B cell (primary cell): ENCODE measurements around the gene SEMA3E. TPM values are rescaled to one million over a fixed set of nuclear protein-coding genes. Genes with fewer than 3 reads are reported as not detected.

Source experiments
- ATAC-seq: fragments of 200-7000 bp; cut with Tn5 transposase; one replicate; pipeline ENCODE4 v1.10.0; 2021; ENCODE audit warnings: low read depth, mild to moderate bottlenecking, moderate number of reproducible peaks, moderate library complexity
- CTCF ChIA-PET: fragments of 350-600 bp; sonication (Branson Sonifier 250); formaldehyde crosslinking; loops from one replicate; lab custom pipeline; 2021; ENCODE audit warnings: antibody characterized with exemption, inconsistent platforms; lab: Charles Lee
- POLR2A ChIA-PET: fragments of 350-600 bp; sonication (Branson Sonifier 250); formaldehyde crosslinking; loops from one replicate; lab custom pipeline; 2021; ENCODE audit warnings: antibody characterized with exemption; lab: Charles Lee
- DNase-seq: peaks from one replicate; pipeline ENCODE4 v3.0.0; 2013
- H2AFZ ChIP-seq: 2 replicates; pipeline ENCODE4 v1.6.1; 2012; ENCODE audit warnings: mild to moderate bottlenecking, low read depth, low read length; ENCODE audit not compliant: insufficient read depth, poor library complexity, severe bottlenecking
- H3K27ac ChIP-seq, 2 donors: 1 replicate in 1 of 2; 2 replicates in 1 of 2; pipeline ENCODE4 v1.5.1; 2012 to 2013; ENCODE audit warnings: low read length in 2 of 2, mild to moderate bottlenecking in 2 of 2, moderate library complexity in 1 of 2
- H3K27me3 ChIP-seq, 4 experiments: fragments of 200-600 bp in 1 of 4; sonication (generic) in 1 of 4; replicated peaks in 1 of 4; 1 replicate in 2 of 4; 2 replicates in 2 of 4; pipeline versions ENCODE4 v1.6.1 to v1.7.0; 2013 to 2016; ENCODE audit warnings: low read length in 3 of 4, mild to moderate bottlenecking in 2 of 4, mixed read lengths in 1 of 4, moderate library complexity in 1 of 4; ENCODE audit not compliant: insufficient read depth in 4 of 4, control insufficient read depth in 3 of 4; ENCODE audit errors: control extremely low read depth in 1 of 4
- H3K36me3 ChIP-seq, 2 experiments: replicated peaks in 1 of 2; 1 replicate in 1 of 2; 2 replicates in 1 of 2; pipeline versions ENCODE4 v1.6.1 to v1.7.1; 2013; ENCODE audit warnings: low read length in 1 of 2; ENCODE audit not compliant: insufficient read depth in 2 of 2, control insufficient read depth in 1 of 2; ENCODE audit errors: control extremely low read depth in 1 of 2, extremely low read depth in 1 of 2
- H3K4me1 ChIP-seq, 2 donors: fragments of 200-600 bp in 1 of 2; sonication (generic) in 1 of 2; 1 replicate in 1 of 2; 2 replicates in 1 of 2; pipeline versions ENCODE4 v1.5.1 to v1.6.1; 2013 to 2017; ENCODE audit warnings: low read length in 2 of 2; ENCODE audit not compliant: control insufficient read depth in 2 of 2, insufficient read depth in 2 of 2
- H3K4me2 ChIP-seq: replicated peaks from 2 replicates; pipeline ENCODE3; 2012; ENCODE audit warnings: mild to moderate bottlenecking, low read depth, low read length; ENCODE audit not compliant: poor library complexity, severe bottlenecking
- H3K4me3 ChIP-seq, 5 experiments: fragments of 200-600 bp in 1 of 5; sonication (generic) in 1 of 5; 1 replicate in 3 of 5; 2 replicates in 2 of 5; pipeline versions ENCODE4 v1.5.1 to v1.7.0; 2011 to 2016; ENCODE audit warnings: low read length in 4 of 5, mild to moderate bottlenecking in 4 of 5, low read depth in 2 of 5, control low read depth in 1 of 5, moderate library complexity in 1 of 5; ENCODE audit not compliant: insufficient read depth in 1 of 5; ENCODE audit errors: control extremely low read depth in 1 of 5, extremely low read depth in 1 of 5
- H3K79me2 ChIP-seq: fragments of 200-600 bp; sonication (generic); one replicate; pipeline ENCODE4 v1.6.0; 2016; ENCODE audit warnings: low read length; ENCODE audit not compliant: control insufficient read depth, insufficient read depth
- H3K9ac ChIP-seq: fragments of 200-600 bp; sonication (generic); 2 replicates; pipeline ENCODE4 v1.6.1; 2017; ENCODE audit warnings: mild to moderate bottlenecking, low read length, moderate library complexity
- H3K9me3 ChIP-seq, 3 donors: one replicate each; pipeline versions ENCODE4 v1.6.1 to v1.7.1; 2013; ENCODE audit warnings: low read length in 2 of 3; ENCODE audit not compliant: control insufficient read depth in 2 of 3, insufficient read depth in 1 of 3; ENCODE audit errors: control extremely low read depth in 1 of 3
- H4K20me1 ChIP-seq: 2 replicates; pipeline ENCODE4 v1.6.0; 2012; ENCODE audit warnings: mild to moderate bottlenecking, low read length; ENCODE audit not compliant: insufficient read depth, control insufficient read depth, poor library complexity, severe bottlenecking
- H3K27ac Mint-ChIP-seq: one replicate; pipeline ENCODE4 v1.8.0; 2021; ENCODE audit warnings: mixed read lengths
- H3K27me3 Mint-ChIP-seq: one replicate; pipeline ENCODE4 v1.8.0; 2021; ENCODE audit warnings: mixed read lengths
- H3K4me1 Mint-ChIP-seq: one replicate; pipeline ENCODE4 v1.8.0; 2021; ENCODE audit warnings: mixed read lengths
- H3K4me3 Mint-ChIP-seq: one replicate; pipeline ENCODE4 v1.8.0; 2021; ENCODE audit warnings: mixed read lengths
- H3K9me3 Mint-ChIP-seq: one replicate; pipeline ENCODE4 v1.8.0; 2022; ENCODE audit warnings: mixed read lengths; ENCODE audit not compliant: insufficient read depth
- EZH2 ChIP-seq: IDR thresholded peaks from 2 replicates; pipeline ENCODE4 v1.6.1; 2012; ENCODE audit warnings: borderline replicate concordance, low read depth, mild to moderate bottlenecking, moderate library complexity, low read length; ENCODE audit not compliant: insufficient read depth, poor library complexity, severe bottlenecking
- WGBS: methylation state at CpG from one replicate; pipeline ENCODE4 v1.1.5; 2013; ENCODE audit warnings: missing lambda C conversion rate; ENCODE audit not compliant: insufficient coverage; 5-methylcytosine and 5-hydroxymethylcytosine counted together
- intact Hi-C: fragments of 100-400 bp; cut with micrococcal nuclease; formaldehyde crosslinking; loops from one replicate; pipeline ENCODE4 v1.10.0; 2022
- polyA plus RNA-seq: library from polyadenylated mRNA; depleted of rRNA; stranded (reverse); fragments of >200 nt; gene quantifications from 2 replicates; pipeline ENCODE4 v1.2.3, GENCODE V29; 2012
- total RNA-seq, 2 donors: library from RNA; stranded (reverse); fragments of 120-200 nt in 1 of 2; gene quantifications; 1 replicate in 1 of 2; 2 replicates in 1 of 2; pipeline versions ENCODE4 v1.2.3 to v1.2.4, GENCODE V29; 2013 to 2022
- TF ChIP-seq, protein P1 (sequence below): fragments of 200-600 bp; IDR thresholded peaks from one replicate; pipeline ENCODE4 v1.8.0; 2022; ENCODE audit warnings: antibody characterized with exemption, mild to moderate bottlenecking

SEMA3E gene
- total and polyA plus RNA-seq, 2 donors (not counting 1 experiment from before 2014, with no cell fraction given), result not detected

DNA sequence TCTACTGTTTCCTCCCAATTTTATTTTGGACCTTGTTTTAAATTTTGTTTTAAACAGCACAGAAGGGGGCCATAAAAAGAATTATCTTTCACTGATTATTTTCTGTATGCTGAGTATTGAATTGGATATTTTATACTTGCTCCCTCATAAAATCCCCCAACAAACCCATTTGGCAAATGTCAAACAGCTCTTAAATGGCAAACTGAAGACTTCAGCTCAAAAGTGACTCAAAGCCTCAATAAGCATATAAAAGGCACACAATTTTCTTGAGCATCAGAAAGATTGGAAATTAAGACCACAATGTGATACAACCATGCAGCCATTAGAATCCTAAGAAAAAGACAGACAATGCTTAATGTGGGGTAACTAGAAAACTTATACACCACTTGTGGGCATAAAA is 199.2 kb downstream of the SEMA3E start:
- CTCF ChIA-PET, result no interaction called here

DNA sequence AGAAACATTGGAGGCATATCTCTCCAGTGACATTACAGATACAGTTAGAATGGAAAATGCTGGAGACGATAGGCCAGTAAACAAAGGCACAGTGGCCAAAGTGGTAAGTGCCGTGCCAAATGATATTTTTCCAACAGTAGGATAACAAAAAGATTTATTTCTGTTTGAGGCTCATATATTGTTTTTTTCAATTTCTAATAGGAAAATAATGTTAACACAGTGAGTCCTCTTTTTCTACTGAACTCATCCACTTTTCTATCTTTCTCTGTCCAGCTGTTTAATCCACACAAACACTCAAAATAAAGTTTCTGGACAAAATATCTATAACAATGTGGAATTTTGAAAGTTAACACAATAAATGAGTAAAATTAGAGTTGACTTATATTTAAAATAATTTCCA is 201.3 kb downstream of the SEMA3E start:
- H3K9me3 Mint-ChIP-seq, result peaks cover 2% of the 10 kb centered on the region
- no peaks in the 10 kb centered on the region for H3K27me3 Mint-ChIP-seq
- TF ChIP-seq EZH2, result no peak
- TF ChIP-seq, protein P1, sequence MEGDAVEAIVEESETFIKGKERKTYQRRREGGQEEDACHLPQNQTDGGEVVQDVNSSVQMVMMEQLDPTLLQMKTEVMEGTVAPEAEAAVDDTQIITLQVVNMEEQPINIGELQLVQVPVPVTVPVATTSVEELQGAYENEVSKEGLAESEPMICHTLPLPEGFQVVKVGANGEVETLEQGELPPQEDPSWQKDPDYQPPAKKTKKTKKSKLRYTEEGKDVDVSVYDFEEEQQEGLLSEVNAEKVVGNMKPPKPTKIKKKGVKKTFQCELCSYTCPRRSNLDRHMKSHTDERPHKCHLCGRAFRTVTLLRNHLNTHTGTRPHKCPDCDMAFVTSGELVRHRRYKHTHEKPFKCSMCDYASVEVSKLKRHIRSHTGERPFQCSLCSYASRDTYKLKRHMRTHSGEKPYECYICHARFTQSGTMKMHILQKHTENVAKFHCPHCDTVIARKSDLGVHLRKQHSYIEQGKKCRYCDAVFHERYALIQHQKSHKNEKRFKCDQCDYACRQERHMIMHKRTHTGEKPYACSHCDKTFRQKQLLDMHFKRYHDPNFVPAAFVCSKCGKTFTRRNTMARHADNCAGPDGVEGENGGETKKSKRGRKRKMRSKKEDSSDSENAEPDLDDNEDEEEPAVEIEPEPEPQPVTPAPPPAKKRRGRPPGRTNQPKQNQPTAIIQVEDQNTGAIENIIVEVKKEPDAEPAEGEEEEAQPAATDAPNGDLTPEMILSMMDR, result no peak
- Histone ChIP-seq H4K20me1 (no peaks in the 10 kb centered on the region), H3K79me2 (no peaks in the 10 kb centered on the region), H3K36me3 (no peaks in the 10 kb centered on the region), H3K27ac (no peak overlapping the region), H3K9ac (no peak overlapping the region), H2AFZ (no peak overlapping the region), H3K4me2 (no peak overlapping the region), H3K27me3 (no peaks in the 10 kb centered on the region), H3K4me1 (no peaks in the 10 kb centered on the region), H3K9me3 (no peaks in the 10 kb centered on the region), H3K4me3 (no peak overlapping the region)
- ChIA-PET POLR2A (no interaction called here), CTCF (no interaction called here)
- no peak overlapping the region for H3K4me3 Mint-ChIP-seq
- intact Hi-C loops, result no loop called here
- DNase-seq, result no peak
- ATAC-seq, result no peak
- H3K27ac Mint-ChIP-seq, result no peak overlapping the region
- no peaks in the 10 kb centered on the region for H3K4me1 Mint-ChIP-seq
- no CpG with 5 or more reads among the region's 2 CpGs for WGBS

More for the DNA sequence above, 199.2 kb downstream of the SEMA3E start:
- H3K27me3 Mint-ChIP-seq, result no peaks in the 10 kb centered on the region
- Histone ChIP-seq H3K9me3 (no peaks in the 10 kb centered on the region), H2AFZ (no peak overlapping the region), H3K27ac (no peak overlapping the region), H3K4me2 (no peak overlapping the region), H3K36me3 (no peaks in the 10 kb centered on the region), H4K20me1 (no peaks in the 10 kb centered on the region), H3K4me3 (no peak overlapping the region), H3K79me2 (no peaks in the 10 kb centered on the region), H3K9ac (no peak overlapping the region), H3K27me3 (no peaks in the 10 kb centered on the region), H3K4me1 (no peaks in the 10 kb centered on the region)
- intact Hi-C loops, result no loop called here
- no peak for DNase-seq
- no peak overlapping the region for H3K4me3 Mint-ChIP-seq
- TF ChIP-seq EZH2, result no peak
- TF ChIP-seq, protein P1, result no peak
- H3K27ac Mint-ChIP-seq, result no peak overlapping the region
- peaks cover 2% of the 10 kb centered on the region for H3K9me3 Mint-ChIP-seq
- no peaks in the 10 kb centered on the region for H3K4me1 Mint-ChIP-seq
- POLR2A ChIA-PET, result no interaction called here
- ATAC-seq, result no peak
